Kidney glomerular epithelial cell (primary cell): ENCODE measurements around the gene BTNL8.

ENCODE experiments used
- DNase-seq: peaks from one replicate; lab custom pipeline; 2025; lab: John Stamatoyannopoulos, UW

Gene BTNL8, protein sequence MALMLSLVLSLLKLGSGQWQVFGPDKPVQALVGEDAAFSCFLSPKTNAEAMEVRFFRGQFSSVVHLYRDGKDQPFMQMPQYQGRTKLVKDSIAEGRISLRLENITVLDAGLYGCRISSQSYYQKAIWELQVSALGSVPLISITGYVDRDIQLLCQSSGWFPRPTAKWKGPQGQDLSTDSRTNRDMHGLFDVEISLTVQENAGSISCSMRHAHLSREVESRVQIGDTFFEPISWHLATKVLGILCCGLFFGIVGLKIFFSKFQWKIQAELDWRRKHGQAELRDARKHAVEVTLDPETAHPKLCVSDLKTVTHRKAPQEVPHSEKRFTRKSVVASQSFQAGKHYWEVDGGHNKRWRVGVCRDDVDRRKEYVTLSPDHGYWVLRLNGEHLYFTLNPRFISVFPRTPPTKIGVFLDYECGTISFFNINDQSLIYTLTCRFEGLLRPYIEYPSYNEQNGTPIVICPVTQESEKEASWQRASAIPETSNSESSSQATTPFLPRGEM

DNA sequence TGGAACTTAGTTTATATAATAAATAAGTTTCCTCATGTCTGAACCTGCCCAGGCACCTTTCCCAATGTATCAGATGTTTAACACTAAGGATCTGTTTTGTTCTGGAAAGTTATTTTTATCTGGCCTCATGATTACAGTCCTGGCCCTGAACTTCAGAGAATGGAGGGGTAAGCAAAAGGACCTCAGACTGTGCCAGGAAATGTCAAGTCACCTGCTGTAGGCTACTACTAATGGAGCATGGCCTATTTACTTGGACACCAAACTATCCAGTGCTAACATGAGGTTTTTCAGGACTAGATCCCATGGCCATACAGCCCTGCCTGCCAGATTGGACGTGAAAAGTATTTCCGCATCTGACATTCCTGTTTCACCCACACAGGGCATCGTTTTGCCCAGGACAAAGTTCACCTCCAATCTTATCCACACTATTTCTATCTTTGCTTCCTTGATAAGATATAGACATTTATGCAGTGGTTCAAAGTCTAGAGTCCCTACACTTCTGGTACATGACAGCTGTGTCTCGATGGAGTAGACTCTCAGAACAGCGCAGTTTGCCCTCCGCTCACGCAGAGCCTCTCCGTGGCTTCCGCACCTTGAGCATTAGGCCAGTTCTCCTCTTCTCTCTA lies at the start of gene BTNL8:
Gene BTNL8, plus strand, starts transcription at position 539 of the 626 bp plus-strand sequence. CDS start 152 bp downstream, outside the sequence.
- no peak for DNase-seq

DNA sequence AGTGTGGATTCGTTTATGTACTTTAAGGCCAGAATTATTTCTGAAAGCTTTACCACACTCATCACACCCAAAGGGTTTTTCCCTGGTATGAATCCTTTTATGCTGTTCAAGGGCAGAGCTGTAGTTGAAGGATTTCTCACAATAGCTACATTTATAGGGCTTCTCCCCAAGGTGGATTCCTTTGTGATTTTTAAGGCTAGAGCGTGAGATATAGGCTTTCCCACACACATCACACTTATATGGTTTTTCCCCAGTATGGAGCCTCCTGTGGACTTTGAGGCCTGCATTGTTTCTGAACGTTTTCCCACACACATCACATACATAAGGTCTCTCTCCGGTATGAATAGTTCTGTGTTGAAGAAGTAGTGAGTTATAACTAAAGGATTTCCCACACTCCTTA lies 49.1 kb upstream of the BTNL8 start:
- no peak for DNase-seq

DNA sequence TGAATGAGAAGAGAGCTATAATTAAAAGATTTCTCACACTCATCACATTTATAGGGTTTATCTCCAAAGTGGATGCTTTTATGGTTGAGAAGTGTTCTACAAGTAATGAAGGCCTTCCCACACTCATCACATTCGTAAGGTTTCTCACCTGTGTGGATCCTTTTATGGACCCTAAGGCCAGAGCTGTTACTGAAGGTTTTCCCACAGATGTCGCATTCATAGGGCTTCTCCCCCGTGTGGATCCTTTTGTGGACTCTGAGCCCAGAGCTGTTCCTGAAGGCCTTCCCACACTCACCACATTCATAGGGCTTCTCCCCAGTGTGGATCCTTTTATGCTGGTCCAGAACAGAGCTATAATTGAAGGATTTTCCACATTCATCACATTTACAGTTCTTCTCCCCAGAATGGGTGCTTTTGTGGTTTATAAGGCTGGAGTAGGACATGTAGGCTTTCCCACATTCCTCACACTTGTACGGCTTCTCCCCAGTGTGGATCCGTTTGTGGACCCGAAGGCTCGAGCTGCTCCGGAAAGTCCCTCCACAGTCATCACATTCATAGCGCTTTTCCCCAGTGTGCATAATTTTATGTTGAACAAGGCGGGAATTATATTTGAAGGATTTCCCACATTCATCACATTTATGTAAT lies 48.4 kb upstream of the BTNL8 start:
- no peak for DNase-seq

DNA sequence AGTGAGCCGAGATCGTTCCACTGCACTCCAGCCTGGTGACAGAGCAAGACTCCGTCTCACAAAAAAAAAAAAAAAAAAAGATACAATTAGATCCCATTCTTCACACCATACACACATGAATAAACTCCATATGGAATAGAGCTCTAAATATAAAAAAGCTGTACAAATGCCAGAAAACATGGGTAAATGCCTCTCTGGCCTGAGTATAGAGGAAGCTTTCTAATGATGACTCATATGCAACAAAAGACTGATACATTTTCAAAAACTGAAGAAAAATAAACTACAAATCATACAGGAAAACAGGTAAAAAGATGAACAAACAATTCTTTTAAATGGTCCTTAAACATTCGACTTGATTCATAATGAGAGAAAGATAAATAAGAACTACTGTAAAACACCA lies 46.5 kb upstream of the BTNL8 start:
- DNase-seq = no peak

DNA sequence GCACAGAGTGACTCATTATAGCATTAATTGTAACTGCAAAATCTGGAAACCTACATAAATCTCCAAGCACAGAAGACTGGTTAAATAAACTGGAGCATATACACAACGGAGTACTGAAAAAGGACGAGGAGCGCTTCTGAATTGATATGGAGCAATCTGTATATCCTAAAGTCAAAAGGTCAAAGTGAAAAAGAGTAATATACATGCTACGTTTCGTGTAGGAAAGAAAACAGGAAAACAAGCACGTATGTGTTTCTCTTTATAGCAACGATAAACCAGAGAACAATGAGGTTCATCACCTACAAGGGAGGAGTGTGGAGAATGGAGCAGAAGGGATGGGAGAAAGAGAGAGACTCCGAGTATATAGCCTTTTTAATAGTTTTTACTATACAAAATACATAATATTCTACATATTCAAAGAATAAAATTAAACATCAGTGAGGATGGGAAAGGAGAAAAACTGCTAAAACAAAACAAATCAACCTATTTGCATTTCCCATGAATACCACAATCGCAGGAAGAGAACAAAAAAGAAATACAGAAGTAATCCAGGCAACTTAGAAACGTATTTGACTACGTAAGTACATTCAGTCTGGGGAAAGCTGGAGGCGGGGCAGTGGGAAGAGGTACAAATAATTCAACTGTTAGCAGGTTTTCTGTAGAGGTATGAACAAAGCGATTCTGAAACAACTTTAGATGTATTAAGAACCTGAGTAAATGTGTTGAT lies 45.7 kb upstream of the BTNL8 start:
- no peak for DNase-seq

DNA sequence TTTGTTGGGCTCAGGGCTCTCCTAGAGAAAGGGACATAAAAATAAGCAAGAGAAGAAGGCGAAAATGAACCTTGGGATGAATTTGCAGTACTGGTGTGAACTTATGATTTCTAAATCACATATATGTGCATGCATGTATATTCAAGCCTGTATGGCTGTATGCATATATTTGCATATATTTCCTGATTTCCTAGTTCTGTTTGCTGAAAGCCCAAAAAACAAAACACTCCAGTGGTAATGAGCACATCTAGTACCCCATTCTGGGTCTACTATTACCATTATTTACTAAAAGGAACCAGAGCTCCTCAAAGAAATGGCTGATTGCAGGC lies 45.1 kb upstream of the BTNL8 start:
- no peak for DNase-seq

DNA sequence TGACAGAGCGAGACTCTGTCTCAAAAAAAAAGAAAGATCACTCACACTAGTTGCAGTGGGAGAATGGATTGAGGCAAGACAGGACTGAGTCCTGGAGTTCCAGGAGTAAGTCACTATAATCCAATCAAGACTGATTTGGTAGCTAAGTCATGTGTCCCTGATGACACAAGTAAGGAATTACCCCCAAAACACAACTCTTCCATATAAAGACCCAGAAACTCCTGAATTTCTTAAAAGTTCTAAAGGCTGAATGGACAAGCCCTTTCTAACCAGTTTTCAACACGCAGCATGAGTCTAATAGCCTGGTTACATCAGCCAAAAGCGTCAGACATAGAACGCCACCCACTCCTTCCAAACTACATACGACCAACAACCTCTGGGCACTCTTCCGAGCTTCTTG lies 40.4 kb upstream of the BTNL8 start:
- no peak for DNase-seq

DNA sequence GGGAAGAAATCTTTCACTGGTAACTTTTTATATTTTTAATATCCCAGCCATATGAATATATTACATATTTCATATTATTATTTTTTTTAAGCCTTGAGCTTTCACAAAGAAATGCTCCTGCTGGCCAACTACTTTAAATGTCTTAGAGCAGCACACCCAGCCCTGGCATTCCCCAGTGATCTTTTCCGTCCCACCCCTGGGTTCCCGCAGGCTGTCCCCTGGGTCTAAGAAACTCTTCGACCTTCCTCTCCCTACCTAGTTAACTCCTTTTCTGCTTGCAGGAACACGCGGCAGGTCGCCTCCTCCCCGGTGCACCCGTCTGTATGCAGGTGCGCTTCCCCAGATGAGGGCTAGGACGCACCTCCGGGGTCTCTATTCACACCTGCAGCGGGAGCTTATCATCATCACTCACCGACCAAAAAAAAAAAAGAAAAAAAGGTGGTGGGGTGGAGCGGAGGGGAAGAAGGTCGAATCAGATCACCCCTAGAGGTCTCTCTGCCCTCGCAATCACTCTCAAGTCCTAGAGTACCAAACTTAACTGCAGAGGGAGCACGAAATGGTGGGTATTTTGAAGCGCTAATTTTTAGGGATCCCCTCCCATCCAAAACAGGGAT lies 38.6 kb upstream of the BTNL8 start:
- DNase-seq = peak; percentile 28

DNA sequence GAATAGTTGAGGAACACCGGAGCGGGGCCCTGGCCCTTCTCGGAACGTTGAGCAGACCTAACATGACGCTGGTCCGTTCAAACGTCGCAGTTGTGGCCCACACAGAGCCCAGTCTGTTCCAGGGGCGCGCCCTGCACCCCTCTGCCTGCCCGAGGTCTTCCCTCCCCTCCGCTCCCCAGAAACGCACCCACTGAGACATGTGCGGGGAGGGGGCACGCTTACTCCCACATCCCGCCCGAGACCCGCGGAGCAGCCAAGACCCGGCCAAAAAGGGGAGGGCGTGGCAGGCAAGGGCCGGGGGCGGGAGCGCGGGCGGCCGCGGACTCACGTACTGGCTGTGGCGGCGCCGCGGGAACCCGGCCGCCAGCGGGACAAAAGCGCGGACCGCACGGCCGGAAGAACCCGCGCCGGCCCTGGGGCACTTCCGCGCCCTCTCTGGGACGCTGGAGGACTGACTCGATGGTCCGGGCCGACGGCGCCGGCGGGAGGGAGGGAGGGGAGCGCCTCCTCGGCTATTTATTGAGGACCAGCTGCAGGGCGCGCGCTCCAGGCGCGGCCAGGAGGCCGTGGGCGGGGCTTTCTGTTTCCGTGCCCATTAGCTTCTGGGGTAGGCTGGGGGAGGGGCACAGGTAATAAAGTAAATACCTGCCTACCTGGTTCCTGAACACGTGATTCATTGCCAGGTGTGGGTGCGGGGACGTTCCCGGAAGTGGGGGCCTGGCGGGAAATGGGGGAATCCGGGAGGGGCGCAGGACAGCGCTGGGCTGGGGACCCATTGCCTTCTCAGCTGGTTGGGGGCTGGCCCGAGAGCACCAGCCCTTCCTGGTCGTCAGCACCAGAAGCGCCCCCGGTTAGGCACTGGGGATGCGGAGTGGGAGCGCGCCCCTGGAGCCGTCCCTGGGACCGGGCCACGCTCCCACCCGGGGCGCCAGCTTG lies 37.8 kb upstream of the BTNL8 start, which contains the start of gene ZFP62:
Gene ZFP62, minus strand, starts transcription at position 390 of the 936 bp plus-strand sequence. Its CDS starts 57 bp downstream, at position 333.
- DNase-seq = peak; percentile 72

DNA sequence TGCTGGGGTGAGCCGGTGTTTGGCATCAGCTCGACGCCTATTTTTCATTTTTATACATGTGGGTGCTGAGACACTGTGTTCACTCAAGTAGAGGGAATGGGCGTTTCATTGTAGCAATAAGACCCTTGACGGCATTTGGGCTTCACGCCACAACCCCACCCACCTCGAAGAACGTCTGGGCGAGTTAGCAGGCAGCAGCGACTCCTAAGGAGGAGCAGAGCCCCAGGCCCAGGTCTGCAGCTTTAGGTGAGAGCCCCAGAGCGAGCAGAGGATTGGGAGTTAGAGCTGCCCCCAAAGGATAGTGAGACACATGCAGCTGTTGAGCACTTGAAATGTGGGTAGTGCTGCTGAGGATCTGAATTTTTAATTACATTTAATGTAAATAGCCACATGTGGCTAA lies 36.3 kb upstream of the BTNL8 start:
- DNase-seq = no peak

DNA sequence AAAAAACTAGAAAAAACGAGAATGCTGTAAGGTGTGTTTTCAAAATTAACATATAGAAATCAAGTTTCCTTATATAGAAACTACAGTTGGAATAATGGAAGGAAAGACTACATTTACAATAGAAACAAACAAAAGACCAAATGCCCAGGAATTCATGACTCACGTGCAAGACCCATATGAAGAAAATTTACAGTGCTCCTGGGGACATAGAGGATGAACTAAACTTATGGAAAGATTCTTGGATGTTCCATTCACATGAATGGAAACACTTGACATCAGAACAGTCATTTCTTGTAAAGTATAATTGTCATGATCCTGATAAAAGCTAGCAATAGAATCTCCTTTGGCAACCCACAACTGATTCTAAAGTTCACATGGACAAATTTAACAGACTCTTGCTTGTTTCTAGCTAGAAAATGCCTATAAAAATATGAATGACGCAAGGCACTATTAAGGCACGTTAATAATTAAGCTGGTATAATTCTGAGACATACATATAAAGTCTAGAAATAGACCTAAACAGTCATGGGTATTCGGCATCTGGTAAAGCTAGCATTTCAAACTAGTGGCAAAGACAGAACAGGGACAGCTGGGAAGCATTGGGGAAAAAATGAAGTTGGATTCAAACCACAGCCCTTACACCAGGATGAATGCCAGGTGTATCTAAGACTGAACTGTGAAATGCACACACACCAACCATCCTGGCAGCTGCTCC lies 32.8 kb upstream of the BTNL8 start:
- DNase-seq = no peak

DNA sequence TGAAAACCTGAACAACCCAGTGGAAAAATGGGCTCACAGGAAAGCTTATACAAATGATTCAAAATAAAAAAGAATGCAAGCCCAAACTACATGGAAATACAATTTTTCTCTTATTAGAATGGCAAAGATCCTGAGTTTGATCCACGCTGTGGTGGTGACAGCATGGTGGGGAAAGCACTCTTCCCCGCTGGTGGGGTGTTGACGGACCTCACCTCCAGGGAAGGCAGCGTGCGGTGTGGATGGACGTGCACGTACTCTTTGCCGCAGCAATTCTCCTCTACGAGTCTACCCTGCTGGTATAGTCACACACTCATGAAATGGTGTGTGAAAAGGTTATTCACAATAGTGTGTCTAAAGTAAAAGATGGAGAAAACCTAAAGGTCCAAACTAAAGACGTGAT lies 32.0 kb upstream of the BTNL8 start:
- no peak for DNase-seq

DNA sequence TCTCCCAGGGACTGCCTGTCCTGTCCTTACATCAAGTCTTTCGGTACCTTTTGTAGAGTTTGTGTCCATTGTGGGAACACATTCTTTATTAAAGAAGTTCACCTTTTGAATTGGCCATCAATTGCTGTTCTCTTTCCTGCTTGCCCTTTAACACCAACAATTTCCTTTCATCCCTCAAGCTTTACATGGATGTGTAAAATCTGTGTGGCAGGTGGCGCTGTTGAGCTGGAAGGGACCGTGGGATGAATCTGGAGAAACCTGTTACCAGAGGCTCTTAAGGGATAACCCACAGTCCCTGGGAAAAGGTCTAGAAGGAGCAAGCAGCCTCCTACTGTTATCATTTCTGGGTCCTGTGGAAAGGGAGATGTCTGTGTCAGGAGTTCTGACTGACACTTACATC lies 30.0 kb upstream of the BTNL8 start:
- peak; percentile 87 for DNase-seq

DNA sequence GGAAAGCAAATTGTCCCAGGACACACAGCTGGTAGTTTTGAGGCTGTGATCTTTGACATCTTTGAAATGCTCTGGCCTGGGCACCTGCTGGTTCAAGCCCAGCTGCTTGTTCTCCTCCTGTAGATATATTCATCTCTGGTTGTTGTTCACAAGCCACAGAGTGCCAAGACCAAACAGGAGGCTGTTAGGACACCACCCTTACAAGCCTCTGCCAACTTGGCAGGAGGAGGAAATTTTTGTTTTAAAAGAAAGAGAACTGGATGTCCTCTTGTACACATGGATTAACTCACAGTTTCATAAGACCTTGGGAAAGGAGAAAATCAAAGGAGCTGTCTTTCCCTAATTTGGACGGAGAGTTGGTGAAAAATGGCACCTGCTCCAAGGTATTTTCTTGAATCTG lies 29.4 kb upstream of the BTNL8 start:
- DNase-seq = no peak

DNA sequence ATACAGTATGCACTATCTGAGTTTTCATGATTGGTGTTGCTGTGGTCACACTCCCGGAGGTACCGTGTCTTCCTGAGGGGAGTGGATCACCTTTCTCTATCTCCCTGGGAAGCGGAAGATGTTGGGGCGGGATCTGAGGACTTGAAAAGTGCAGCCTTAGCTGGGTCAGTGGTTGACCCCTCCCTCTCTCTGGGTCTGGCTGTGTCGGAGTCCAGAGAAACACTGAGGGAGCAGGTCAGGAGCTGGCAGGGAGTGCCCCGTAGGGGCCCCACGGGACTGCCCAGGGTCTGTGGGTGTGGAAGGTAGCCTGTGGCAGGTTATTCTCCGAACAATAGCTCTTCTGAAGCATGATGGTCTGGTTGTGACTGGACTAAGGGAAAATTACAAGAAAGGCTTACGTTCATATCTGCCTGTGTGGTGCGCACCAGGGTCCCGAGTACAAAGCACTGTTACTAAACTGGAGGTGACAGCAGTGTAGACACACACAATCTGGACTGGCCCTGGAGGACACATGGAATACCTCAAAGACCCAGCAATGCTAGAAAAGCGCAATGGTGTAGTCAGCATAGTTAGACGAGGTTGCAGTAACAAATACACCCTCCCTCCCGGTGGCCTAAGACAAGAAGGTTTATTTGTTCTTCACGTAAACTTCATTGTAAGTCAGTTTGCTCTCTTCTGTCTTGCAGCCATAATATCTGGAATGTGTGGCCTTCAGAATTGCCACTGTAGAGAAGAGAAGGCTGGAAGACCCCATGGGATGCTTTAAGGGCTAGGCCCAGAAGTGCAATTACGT lies 28.5 kb upstream of the BTNL8 start:
- no peak for DNase-seq

DNA sequence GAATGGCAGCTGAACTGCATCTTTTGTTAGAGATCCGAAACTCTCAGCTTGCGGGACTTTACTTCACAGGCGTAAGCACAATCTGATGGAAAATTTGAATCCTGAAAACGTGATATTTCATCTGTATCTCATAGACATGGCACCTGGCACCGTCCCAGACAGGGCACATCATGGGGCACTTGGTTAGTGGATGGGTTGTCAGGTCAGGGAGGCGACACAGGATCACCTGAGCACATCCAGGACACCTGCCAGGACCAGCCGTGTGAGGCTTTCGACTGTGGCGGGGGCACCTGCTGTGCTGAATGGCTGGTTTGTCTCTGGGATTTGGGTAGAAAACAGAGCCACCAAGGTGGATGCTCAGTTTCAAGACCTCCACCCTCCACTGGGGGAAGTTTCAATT lies 26.5 kb upstream of the BTNL8 start:
- DNase-seq = no peak

DNA sequence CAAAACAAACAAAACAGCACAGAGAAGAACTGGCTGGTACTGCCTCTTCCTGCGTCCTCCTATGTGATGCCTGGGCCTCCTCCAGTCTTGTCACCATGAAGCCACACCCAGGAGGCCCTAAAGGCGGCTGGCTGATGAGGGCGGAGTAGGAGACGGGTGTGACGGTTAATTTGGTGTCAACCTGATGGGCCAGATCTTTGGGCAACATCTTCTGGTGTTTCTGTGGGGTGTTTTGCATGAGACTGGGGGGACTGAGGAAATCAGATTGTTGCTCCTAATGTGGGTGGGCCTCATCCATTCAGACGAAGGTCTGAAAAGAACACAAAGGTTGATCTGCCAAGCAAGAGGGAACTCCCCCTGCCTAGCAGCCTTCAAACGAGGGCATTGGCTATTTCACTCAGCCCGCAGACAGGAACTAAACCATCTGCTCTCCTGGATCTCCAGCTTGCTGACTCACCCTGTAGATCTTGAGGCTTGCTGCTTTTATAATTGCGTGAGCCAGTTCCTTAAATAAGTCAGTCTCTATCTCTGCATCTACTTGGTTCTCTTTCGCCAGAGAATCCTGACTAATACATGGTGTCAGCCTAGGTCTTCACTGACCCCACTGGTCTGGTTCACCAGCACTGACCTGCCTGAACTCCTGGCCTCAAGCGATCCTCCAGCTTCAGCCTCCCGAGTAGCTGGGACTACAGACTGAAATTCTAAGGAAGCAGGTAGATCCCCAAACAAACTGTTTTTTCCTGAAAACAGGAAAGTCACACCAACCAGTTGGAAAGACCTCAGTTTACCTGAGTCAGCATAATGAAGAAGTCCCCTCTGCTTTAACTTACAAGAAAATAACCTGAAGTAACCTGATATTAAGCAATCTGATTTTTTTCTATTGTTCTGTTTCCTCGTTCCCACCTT lies 25.1 kb upstream of the BTNL8 start:
- DNase-seq = no peak
